IPS-18a (cell line): ENCODE measurements around the gene RTP2.

Source experiments
- H3K27ac ChIP-seq: one replicate; pipeline ENCODE4 v1.5.1; 2013; ENCODE audit warnings: low read length
- H3K27me3 ChIP-seq: one replicate; pipeline ENCODE4 v1.6.1; 2013; ENCODE audit warnings: mild to moderate bottlenecking, low read length; ENCODE audit not compliant: control insufficient read depth, insufficient read depth
- H3K36me3 ChIP-seq: one replicate; pipeline ENCODE4 v1.6.1; 2013; ENCODE audit warnings: low read depth, low read length; ENCODE audit not compliant: control insufficient read depth
- H3K4me1 ChIP-seq: one replicate; pipeline ENCODE4 v1.6.1; 2013; ENCODE audit warnings: low read depth, low read length; ENCODE audit not compliant: control insufficient read depth
- H3K4me3 ChIP-seq: one replicate; pipeline ENCODE4 v1.5.1; 2013; ENCODE audit warnings: low read length
- H3K9ac ChIP-seq: one replicate; pipeline ENCODE4 v1.6.1; 2013; ENCODE audit warnings: mild to moderate bottlenecking, low read length, moderate library complexity
- H3K9me3 ChIP-seq: one replicate; pipeline ENCODE4 v1.6.1; 2013; ENCODE audit warnings: low read depth, low read length; ENCODE audit not compliant: control insufficient read depth

Gene RTP2

DNA sequence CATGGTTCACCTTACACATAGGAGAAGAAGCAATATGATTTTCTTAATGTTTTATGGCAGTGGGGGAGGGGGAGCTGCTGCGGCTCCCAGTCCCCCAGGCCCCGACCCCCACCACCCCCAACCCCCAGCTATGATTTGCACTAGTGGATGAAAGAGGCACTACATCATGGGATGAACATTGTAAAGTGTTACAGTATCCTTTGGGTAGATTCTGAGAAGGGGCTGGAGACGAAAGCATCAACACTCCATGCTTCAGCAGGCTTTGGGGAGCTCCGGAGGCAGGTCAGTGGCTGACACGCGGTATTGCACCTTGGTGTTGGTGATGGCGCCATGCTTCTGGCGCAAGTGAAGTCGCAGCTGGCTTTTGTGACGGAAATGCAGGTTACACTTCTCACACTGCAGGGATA, 19.9 kb upstream of the RTP2 start:
- no peak overlapping the region for H3K4me3 ChIP-seq
- no peaks in the 10 kb centered on the region for H3K9me3 ChIP-seq
- no peaks in the 10 kb centered on the region for H3K36me3 ChIP-seq
- H3K9ac ChIP-seq = no peak overlapping the region
- no peak overlapping the region for H3K27ac ChIP-seq
- no peaks in the 10 kb centered on the region for H3K27me3 ChIP-seq
- peaks cover 12% of the 10 kb centered on the region for H3K4me1 ChIP-seq

DNA sequence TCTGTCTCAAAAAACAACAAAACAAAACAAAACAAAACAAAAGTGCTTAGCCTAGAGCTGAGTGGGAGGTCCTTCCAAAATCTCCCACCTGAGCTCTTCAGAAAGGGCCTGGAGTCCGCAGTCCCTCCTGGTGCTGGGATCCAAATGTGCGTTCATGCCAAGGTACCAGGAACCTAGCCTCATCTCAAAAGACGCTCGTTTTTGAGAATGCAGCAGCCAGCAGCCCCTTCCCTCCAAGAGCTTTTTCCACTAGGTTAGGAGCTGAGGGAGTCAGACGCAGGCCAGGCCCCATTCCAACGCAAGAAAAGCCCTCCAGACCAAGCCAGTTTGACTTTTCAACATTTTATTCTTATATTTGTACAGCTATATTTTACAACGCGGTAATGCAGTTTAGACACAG, 18.7 kb upstream of the RTP2 start:
- Histone ChIP-seq H3K36me3 (no peaks in the 10 kb centered on the region), H3K9me3 (no peaks in the 10 kb centered on the region), H3K4me3 (no peak overlapping the region), H3K27ac (no peak overlapping the region), H3K4me1 (peaks cover 12% of the 10 kb centered on the region), H3K27me3 (no peaks in the 10 kb centered on the region), H3K9ac (no peak overlapping the region)

DNA sequence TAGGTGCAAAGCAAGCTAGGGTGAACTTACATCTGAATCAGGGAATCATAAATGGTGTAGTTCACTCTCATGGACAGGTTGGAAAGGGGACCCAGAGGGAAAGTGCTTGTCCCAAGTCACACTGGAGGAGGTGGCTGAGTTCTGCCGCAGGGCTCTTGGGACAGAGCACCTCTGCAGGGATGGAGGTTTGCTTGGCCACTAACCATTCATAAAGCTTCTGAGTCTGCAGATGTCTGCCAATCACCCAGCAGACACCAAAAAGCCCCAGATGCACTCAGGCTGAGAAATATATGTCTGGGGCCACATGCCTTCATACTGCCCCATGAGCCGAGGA, 17.9 kb upstream of the RTP2 start:
- Histone ChIP-seq H3K4me3 (no peak overlapping the region), H3K27me3 (no peaks in the 10 kb centered on the region), H3K27ac (no peak overlapping the region), H3K9me3 (no peaks in the 10 kb centered on the region), H3K36me3 (no peaks in the 10 kb centered on the region), H3K4me1 (peaks cover 12% of the 10 kb centered on the region), H3K9ac (no peak overlapping the region)

DNA sequence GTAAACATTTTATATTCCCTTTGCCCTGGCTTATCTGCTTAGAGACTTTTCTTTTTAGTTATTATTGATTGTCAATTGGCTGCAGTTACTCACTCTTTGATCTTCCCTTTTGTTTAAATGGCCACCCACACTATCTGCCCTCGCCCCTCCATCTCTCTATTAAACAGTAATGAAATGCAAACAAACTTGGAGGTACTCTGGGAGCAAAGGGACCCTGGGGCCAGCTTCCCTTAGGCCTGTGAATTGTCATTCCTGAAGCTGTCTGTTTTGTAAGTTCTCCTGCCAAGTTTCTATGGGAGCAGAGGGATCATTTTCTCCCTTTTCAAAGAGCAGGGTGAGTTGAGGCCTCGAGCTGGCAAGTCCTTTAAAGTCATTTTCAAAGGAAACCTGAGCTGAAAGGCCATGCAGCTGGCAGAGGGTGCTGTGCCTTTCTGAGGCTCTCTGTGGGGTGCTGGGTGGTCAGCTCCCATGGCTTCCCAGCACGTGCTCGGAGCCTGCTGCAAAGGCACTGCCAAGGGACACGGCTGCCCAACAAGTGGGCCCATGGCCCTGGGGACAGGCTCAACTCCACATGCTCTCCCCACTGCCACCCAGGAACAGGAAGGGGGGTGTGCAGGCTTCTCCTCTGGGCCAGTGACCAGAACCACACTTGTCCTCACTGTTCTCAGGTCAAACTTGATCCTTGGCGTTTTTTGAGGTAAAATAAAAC, 17.4 kb upstream of the RTP2 start:
- Histone ChIP-seq H3K4me3 (no peak overlapping the region), H3K4me1 (peaks cover 12% of the 10 kb centered on the region), H3K27ac (no peak overlapping the region), H3K27me3 (no peaks in the 10 kb centered on the region), H3K9me3 (no peaks in the 10 kb centered on the region), H3K9ac (no peak overlapping the region), H3K36me3 (no peaks in the 10 kb centered on the region)

DNA sequence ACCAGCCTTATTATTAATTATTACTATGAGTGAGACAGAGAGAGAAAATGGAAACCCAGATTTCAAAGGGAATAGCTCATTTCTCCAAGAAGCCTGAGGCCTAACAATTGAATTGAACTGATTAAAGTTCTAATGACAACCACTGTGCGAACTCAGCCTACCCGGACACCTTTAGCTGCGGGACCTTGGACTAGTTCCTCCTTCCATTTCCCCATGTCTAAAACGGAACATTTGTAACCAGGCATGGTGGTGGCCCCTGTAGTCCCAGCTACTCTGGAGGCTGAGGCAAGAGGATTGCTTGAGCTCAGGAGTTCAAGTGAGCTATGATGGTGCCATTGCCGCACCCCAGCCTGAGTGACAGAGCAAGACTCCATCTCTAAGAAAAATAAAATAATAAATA, 16.4 kb upstream of the RTP2 start:
- Histone ChIP-seq H3K9me3 (no peaks in the 10 kb centered on the region), H3K36me3 (no peaks in the 10 kb centered on the region), H3K4me1 (peaks cover 12% of the 10 kb centered on the region), H3K27ac (no peak overlapping the region), H3K4me3 (no peak overlapping the region), H3K27me3 (no peaks in the 10 kb centered on the region), H3K9ac (no peak overlapping the region)

DNA sequence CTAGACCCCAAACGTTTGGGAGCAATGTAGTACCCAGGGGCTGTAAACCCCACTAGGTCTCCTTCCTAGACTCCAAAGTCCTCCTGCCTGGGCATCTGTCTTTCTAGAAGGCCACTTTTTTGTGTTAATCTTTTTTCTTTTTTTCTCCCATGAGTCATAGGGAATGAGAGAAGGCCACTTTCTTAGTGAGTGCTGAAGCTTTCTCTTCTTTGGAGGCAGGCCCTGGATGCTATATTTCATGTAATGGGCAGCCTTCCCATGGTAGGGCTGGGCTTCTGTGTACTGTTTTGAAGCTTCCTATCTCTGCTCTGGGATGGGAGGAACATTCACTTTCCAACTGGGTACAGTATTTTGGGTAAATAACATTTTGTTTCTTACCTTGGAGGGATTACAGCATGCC, 15.2 kb upstream of the RTP2 start:
- H3K36me3 ChIP-seq = no peaks in the 10 kb centered on the region
- no peaks in the 10 kb centered on the region for H3K9me3 ChIP-seq
- H3K4me1 ChIP-seq = peaks cover 12% of the 10 kb centered on the region
- H3K9ac ChIP-seq = no peak overlapping the region
- H3K27ac ChIP-seq = no peak overlapping the region
- no peak overlapping the region for H3K4me3 ChIP-seq
- H3K27me3 ChIP-seq = no peaks in the 10 kb centered on the region

DNA sequence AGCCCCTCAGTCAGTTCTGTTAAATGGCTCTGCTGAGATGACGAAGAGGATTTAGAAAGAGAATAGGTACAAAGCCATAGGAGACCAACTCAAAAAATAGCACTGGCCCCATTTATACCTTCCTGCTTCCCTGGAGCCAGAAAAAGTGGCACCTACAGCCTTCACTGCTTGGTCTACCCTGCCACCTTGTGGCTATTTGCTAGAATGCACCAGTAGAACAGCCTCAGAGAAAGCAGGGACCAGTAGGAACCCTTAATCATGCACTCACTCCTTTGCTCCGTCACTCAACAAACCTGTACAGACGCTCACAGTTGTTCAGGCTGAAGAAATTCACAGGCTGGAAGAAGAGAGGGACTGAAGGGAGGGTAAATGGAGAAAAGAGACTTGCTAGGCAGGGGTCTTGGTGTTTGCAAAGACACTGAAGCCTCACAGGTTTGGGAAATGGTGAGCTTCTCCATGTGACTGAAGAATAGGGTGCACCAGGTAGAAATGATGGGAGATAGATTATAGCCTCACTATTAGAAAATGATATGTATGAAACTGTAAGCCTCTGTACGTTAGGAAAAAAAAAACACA, 12.1 kb upstream of the RTP2 start:
- Histone ChIP-seq H3K9me3 (no peaks in the 10 kb centered on the region), H3K27me3 (no peaks in the 10 kb centered on the region), H3K9ac (no peak overlapping the region), H3K27ac (no peak overlapping the region), H3K4me1 (peaks cover 4% of the 10 kb centered on the region), H3K4me3 (no peak overlapping the region), H3K36me3 (no peaks in the 10 kb centered on the region)

DNA sequence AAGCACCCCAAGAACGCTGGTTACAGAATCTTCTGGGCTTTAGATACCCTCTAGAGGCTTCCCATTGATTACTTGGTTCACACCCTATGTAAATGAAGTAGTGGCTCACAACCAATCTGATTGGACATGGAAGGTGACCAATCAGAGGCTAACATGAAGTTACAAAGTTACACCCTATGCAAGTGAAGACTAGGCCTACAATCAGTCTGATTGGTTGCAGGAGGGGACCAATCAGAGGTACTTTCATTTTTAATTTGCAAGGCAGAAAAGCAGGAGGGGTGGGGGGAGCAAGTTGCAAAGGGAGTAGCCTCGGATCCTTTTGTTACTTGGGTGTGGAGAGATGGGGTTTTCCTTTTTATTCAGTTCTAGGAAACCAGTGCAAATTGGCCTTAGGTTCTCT, 11.1 kb upstream of the RTP2 start:
- Histone ChIP-seq H3K36me3 (no peaks in the 10 kb centered on the region), H3K9ac (no peak overlapping the region), H3K27me3 (no peaks in the 10 kb centered on the region)

DNA sequence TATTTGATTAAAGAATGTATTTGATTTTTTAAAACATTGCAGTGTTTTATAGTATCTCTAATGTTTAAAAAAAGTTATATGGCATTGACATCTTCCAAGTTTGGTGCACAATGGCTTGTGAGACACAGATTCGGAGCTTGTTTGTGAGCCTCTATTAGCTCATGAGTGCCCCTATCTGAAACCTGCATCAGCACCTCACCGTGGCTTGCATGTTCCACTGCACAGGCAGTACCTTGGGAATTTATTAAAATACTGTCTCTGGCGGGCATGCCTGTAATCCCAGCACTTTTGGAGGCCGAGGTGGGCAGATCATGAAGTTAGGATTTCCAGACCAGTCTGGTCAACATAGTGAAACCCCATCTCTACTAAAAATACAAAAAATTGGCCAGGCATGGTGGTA, 6.8 kb upstream of the RTP2 start:
- no peak overlapping the region for H3K9ac ChIP-seq
- no peaks in the 10 kb centered on the region for H3K27me3 ChIP-seq
- no peak overlapping the region for H3K27ac ChIP-seq
- no peaks in the 10 kb centered on the region for H3K9me3 ChIP-seq
- H3K4me3 ChIP-seq = no peak overlapping the region
- no peaks in the 10 kb centered on the region for H3K4me1 ChIP-seq
- no peaks in the 10 kb centered on the region for H3K36me3 ChIP-seq

More for the DNA sequence above, 11.1 kb upstream of the RTP2 start:
- Histone ChIP-seq H3K9me3 (no peaks in the 10 kb centered on the region), H3K4me3 (no peak overlapping the region), H3K27ac (no peak overlapping the region), H3K4me1 (no peaks in the 10 kb centered on the region)

DNA sequence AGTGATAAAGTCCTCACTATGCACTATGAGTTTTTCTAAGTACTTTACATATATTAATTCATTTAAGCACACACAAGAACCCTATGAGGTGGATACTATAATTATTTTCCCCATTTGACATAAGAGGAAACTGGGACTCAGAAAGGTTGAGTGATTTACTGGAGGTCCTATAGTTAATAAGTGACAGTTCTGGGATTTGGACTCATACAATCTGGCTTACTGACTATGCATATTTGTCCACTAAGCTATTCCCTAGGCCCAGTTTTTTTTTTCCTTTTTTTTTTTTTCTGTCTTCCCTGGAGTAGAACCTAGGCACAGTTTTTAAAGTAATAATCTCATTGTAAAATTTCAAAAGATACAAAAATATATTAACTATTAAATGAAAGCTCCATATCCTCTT, 6.3 kb upstream of the RTP2 start:
- Histone ChIP-seq H3K4me3 (no peak overlapping the region), H3K9me3 (no peaks in the 10 kb centered on the region), H3K27me3 (no peaks in the 10 kb centered on the region), H3K36me3 (no peaks in the 10 kb centered on the region), H3K4me1 (no peaks in the 10 kb centered on the region), H3K27ac (no peak overlapping the region), H3K9ac (no peak overlapping the region)

DNA sequence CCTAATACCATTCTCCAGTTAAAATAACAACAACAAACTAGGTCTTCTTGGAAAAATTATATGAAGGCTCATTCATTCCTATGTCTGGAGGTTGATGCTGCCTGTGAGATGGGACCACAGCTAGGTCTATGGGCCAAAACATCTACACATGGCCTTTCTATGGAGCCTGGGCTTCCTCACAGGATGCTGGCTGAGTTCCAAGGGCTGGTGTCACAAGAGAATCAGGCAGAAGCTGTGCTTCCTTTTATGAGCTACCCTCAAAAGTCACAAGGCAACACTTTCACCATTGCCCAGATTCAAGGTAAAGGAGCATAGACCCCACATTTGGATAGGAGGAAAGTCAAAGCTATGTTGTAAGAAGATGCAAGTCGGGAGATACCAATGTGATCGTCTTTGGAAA, 4.6 kb upstream of the RTP2 start:
- no peaks in the 10 kb centered on the region for H3K27me3 ChIP-seq
- no peaks in the 10 kb centered on the region for H3K9me3 ChIP-seq
- H3K4me1 ChIP-seq = no peaks in the 10 kb centered on the region
- no peak overlapping the region for H3K4me3 ChIP-seq
- no peak overlapping the region for H3K27ac ChIP-seq
- no peaks in the 10 kb centered on the region for H3K36me3 ChIP-seq
- no peak overlapping the region for H3K9ac ChIP-seq

DNA sequence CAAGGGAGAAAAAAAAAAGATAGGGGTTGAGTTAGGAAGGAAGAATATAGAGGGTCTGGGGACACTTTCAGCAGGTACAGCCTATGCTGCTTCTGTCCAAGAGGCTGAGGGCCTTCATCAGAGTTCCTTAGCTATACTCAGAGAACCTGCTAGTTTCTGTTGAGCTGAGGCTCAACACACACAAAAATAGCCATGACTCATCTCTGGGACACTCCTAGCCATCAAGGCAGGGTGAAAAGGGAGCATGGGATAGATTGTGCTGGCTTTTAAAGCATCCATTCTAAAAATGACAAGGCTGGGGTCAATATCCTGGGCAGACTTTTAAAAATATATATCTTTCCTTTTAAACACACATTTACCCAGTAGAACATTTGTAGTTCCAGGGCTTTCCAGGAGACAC, 2.8 kb upstream of the RTP2 start:
- Histone ChIP-seq H3K9ac (no peak overlapping the region), H3K9me3 (no peaks in the 10 kb centered on the region), H3K4me3 (no peak overlapping the region), H3K27ac (no peak overlapping the region), H3K4me1 (no peaks in the 10 kb centered on the region), H3K27me3 (no peaks in the 10 kb centered on the region), H3K36me3 (no peaks in the 10 kb centered on the region)
